ENCODE data around the gene LGR6.

DNA sequence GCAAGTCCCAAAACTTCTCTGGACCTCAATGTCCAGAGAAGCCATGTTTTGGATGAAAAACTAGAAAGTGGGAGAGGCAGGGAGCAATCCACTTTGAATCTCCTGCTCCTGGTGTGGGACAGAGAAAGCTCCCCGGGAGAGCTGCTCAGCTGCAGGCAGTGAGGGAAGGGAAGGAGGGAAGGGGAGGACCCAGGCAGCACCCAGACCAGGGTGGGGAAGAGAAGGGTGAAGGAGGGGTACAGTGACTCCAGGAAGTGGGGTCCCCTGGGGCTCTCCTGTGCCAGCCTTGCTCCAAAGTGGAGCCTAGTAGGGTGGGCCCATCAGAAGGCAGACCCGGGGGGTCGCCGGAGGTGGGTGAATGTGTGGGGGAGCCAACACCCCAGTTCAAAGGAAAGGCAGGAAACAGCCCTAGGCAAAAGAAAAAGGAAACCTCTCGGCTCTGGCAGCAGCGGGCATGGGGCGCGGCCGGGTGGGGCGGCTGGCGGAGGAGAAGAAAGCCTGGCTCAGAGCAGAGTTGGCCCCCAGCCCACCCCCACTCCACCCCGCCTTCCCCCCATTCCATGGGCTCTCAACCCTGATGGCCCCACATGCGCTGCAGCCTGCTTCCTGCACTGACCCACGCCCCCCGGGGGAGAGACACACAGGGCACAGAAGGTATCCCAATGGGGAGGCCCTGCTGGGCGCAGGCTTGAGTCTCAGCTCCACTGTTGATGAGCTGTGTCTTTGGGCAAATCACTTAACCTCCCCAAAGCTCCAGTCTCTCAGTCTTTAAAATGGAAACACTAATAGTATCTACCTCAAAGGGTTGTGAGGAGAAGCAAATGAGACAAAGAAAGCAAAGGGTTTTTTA lies 5.7 kb downstream of the LGR6 start:
- TF ChIP-seq, protein P1, sequence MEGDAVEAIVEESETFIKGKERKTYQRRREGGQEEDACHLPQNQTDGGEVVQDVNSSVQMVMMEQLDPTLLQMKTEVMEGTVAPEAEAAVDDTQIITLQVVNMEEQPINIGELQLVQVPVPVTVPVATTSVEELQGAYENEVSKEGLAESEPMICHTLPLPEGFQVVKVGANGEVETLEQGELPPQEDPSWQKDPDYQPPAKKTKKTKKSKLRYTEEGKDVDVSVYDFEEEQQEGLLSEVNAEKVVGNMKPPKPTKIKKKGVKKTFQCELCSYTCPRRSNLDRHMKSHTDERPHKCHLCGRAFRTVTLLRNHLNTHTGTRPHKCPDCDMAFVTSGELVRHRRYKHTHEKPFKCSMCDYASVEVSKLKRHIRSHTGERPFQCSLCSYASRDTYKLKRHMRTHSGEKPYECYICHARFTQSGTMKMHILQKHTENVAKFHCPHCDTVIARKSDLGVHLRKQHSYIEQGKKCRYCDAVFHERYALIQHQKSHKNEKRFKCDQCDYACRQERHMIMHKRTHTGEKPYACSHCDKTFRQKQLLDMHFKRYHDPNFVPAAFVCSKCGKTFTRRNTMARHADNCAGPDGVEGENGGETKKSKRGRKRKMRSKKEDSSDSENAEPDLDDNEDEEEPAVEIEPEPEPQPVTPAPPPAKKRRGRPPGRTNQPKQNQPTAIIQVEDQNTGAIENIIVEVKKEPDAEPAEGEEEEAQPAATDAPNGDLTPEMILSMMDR (IDR thresholded peaks at IDR 0.05) = no peak
- no peak for TF ChIP-seq EP300 (IDR thresholded peaks at IDR 0.05)

Data from suprapubic skin (tissue), 3 donors.